ENCODE data around the gene COPZ2.

GRCh38 chr17:47993964-47994363 is 43.6 kb downstream of the COPZ2 start:
- TF ChIP-seq CTCF (IDR thresholded peaks at IDR 0.05) (no peak), POLR2AphosphoS5 (IDR thresholded peaks at IDR 0.05) (no peak)
